OCI-LY7 (cell line): ENCODE results near the gene ATP2B3. TPM values are rescaled to one million over a fixed set of nuclear protein-coding genes. Genes with fewer than 3 reads are reported as not detected.

ENCODE experiments used
- BruUV-seq: library from RNA; stranded (reverse); fragments of 400-500 nt; replicated peaks from 2 replicates; lab custom pipeline; 2021; lab: Mats Ljungman, UMichigan
- CTCF ChIA-PET: fragments of 300-600 bp; sonication (Branson Sonifier 250); formaldehyde crosslinking; loops from one replicate; lab custom pipeline; 2022; ENCODE audit warnings: antibody characterized with exemption; ENCODE audit not compliant: unreplicated experiment; lab: Charles Lee
- POLR2A ChIA-PET: fragments of 300-600 bp; sonication (Branson Sonifier 250); formaldehyde crosslinking; loops from one replicate; lab custom pipeline; 2022; ENCODE audit warnings: antibody characterized with exemption; lab: Charles Lee
- DNase-seq: peaks from one replicate; pipeline ENCODE4 v3.0.0-alpha.2; 2015; ENCODE audit warnings: low spot score
- H2AFZ ChIP-seq: fragments of 200-600 bp; sonication (generic), shearing (Covaris generic); 2 replicates; pipeline ENCODE4 v1.6.1; 2014; ENCODE audit warnings: mild to moderate bottlenecking, antibody characterized with exemption, low read length, moderate library complexity
- H3K27ac ChIP-seq: fragments of 200-600 bp; sonication (generic); 2 replicates; pipeline ENCODE4 v1.5.1; 2014; ENCODE audit warnings: mixed run types, low read depth, mild to moderate bottlenecking, moderate library complexity, low read length, inconsistent platforms; ENCODE audit not compliant: poor library complexity, severe bottlenecking
- H3K36me3 ChIP-seq: fragments of 200-600 bp; sonication (generic); 2 replicates; pipeline ENCODE4 v1.6.1; 2014; ENCODE audit warnings: mild to moderate bottlenecking, antibody characterized with exemption, low read length, moderate library complexity, mixed read lengths; ENCODE audit not compliant: insufficient read depth
- H3K4me1 ChIP-seq: fragments of 200-600 bp; sonication (generic); 2 replicates; pipeline ENCODE4 v1.5.1; 2014; ENCODE audit warnings: mild to moderate bottlenecking, low read length; ENCODE audit not compliant: insufficient read depth, poor library complexity, severe bottlenecking
- H3K4me2 ChIP-seq: fragments of 200-600 bp; sonication (generic); 2 replicates; pipeline ENCODE4 v1.6.1; 2014; ENCODE audit warnings: mild to moderate bottlenecking, low read length
- H3K4me3 ChIP-seq: fragments of 200-600 bp; sonication (generic); 2 replicates; pipeline ENCODE4 v1.5.1; 2014; ENCODE audit warnings: mild to moderate bottlenecking, low read depth, low read length; ENCODE audit not compliant: poor library complexity, severe bottlenecking
- H3K79me2 ChIP-seq: fragments of 200-600 bp; sonication (generic); 2 replicates; pipeline ENCODE4 v1.6.1; 2016; ENCODE audit warnings: low read depth, mild to moderate bottlenecking, low read length, moderate library complexity, mixed read lengths; ENCODE audit not compliant: insufficient read depth
- H3K9me2 ChIP-seq: fragments of 200-600 bp; sonication (generic); 2 replicates; pipeline ENCODE4 v1.6.1; 2016; ENCODE audit warnings: mild to moderate bottlenecking, low read length, mixed read lengths; ENCODE audit not compliant: insufficient read depth
- H3K9me3 ChIP-seq: fragments of 200-600 bp; sonication (generic); 2 replicates; pipeline ENCODE4 v1.6.1; 2014; ENCODE audit warnings: mild to moderate bottlenecking, mixed run types, low read length, mixed read lengths
- H4K20me1 ChIP-seq: fragments of 200-600 bp; sonication (generic); 2 replicates; pipeline ENCODE4 v1.6.1; 2014; ENCODE audit warnings: mild to moderate bottlenecking, antibody characterized with exemption, low read length, moderate library complexity, mixed read lengths; ENCODE audit not compliant: insufficient read depth
- EZH2phosphoT487 ChIP-seq: fragments of 200-600 bp; sonication (generic); IDR thresholded peaks from 2 replicates; pipeline ENCODE4 v1.6.1; 2018; ENCODE audit warnings: low read depth, borderline replicate concordance, mild to moderate bottlenecking, mixed run types, antibody characterized with exemption, low read length, moderate library complexity, mixed read lengths
- intact Hi-C: fragments of 100-400 bp; cut with micrococcal nuclease; formaldehyde crosslinking; loops from one replicate; pipeline ENCODE4 v1.10.0; 2022; ENCODE audit not compliant: unreplicated experiment
- total RNA-seq, 2 experiments: library from RNA; depleted of rRNA in 1 of 2; stranded (reverse); fragments of >200 nt in 1 of 2; shearing (Covaris generic) in 1 of 2; gene quantifications; 2 replicates each; pipeline ENCODE4 v1.2.3, GENCODE V29; 2014 to 2022
- TF ChIP-seq, protein P1 (sequence below): fragments of 200-600 bp; sonication (generic); conservative IDR thresholded peaks from 2 replicates; pipeline ENCODE4 v1.5.1; 2014; ENCODE audit warnings: mild to moderate bottlenecking, antibody characterized with exemption, low read length, moderate library complexity, mixed read lengths

Gene ATP2B3
- total RNA-seq, 2 experiments from 2014 or later, result not detected

DNA sequence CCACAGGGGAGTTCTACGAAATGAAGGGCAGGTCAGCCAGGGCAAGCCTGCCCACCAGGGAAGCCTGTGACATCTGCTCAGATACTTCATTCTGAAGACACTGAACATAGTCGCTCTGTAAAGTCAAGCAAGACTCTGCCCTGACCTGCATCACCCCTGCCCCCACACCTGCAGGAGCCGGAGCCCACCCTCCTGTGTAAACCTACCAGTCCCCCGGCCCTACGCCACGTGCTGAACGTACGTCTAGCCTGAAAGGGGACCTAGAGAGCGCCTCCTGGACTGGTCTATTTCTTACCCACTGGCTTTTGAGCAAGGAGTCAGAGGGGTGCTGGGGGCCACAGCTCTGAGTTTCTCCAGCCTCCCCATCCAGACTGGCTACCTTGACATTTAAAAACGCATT, 69.9 kb downstream of the ATP2B3 start:
- no peak overlapping the region for H2AFZ ChIP-seq
- H3K9me3 ChIP-seq, result no peaks in the 10 kb centered on the region
- intact Hi-C loops, result no loop called here
- H3K4me1 ChIP-seq, result peaks cover 29% of the 10 kb centered on the region
- CTCF ChIA-PET, result no interaction called here
- H3K36me3 ChIP-seq, result peaks cover 13% of the 10 kb centered on the region; the same call in 1 of the 2 replicates
- TF ChIP-seq, protein P1, sequence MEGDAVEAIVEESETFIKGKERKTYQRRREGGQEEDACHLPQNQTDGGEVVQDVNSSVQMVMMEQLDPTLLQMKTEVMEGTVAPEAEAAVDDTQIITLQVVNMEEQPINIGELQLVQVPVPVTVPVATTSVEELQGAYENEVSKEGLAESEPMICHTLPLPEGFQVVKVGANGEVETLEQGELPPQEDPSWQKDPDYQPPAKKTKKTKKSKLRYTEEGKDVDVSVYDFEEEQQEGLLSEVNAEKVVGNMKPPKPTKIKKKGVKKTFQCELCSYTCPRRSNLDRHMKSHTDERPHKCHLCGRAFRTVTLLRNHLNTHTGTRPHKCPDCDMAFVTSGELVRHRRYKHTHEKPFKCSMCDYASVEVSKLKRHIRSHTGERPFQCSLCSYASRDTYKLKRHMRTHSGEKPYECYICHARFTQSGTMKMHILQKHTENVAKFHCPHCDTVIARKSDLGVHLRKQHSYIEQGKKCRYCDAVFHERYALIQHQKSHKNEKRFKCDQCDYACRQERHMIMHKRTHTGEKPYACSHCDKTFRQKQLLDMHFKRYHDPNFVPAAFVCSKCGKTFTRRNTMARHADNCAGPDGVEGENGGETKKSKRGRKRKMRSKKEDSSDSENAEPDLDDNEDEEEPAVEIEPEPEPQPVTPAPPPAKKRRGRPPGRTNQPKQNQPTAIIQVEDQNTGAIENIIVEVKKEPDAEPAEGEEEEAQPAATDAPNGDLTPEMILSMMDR, result no peak
- TF ChIP-seq EZH2phosphoT487, result no peak
- H3K27ac ChIP-seq, result no peak overlapping the region
- H4K20me1 ChIP-seq, result no peaks in the 10 kb centered on the region
- H3K4me2 ChIP-seq, result no peak overlapping the region
- no TSS peak for BruUV-seq
- no peak for DNase-seq
- POLR2A ChIA-PET, result no interaction called here
- H3K9me2 ChIP-seq, result no peaks in the 10 kb centered on the region
- H3K79me2 ChIP-seq, result no peaks in the 10 kb centered on the region
- H3K4me3 ChIP-seq, result no peak overlapping the region

DNA sequence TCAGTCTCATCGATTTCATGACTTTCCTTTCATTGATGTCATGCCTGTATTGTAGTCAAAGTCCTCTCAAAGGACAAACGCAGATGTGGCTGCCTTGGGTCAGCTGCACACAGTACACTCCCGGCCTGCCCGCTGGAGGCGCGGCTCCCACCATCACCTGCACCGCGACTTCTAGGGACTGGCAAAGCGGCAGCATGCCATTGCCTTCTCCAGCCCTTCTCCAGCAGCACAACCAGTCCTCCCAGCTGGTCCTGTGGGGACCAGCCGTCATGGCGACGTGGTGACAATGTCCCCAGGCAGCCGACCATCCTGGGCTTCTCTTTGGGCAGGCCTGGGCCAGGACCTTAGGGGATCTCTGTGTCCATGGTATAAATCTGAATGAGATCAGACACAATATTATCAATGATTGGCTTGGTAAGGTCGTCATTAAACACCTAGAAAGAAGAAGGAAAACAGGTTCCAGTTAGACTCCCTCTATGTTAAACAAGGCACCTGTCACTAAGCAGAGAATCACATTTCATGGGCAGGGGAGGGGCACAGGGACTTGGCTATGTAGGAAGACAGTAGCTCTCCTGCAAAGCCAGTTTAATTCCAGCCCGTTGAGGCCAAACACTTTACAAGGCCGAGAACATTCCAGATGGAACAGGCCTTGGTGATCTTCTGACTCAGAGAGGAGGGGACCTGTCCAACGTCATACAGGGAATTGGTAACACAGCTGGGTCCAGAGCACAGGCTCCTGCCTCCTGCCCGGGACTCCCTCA, 70.8 kb downstream of the ATP2B3 start:
- H2AFZ ChIP-seq, result no peak overlapping the region
- ChIA-PET POLR2A (no interaction called here), CTCF (no interaction called here)

More for the DNA sequence above, 70.8 kb downstream of the ATP2B3 start:
- TF ChIP-seq EZH2phosphoT487, result no peak
- TF ChIP-seq, protein P1, result no peak
- TSS peak; percentile 75 for BruUV-seq
- Histone ChIP-seq H3K79me2 (no peaks in the 10 kb centered on the region), H3K9me2 (no peaks in the 10 kb centered on the region), H3K36me3 (peaks cover 15% of the 10 kb centered on the region; the same call in 1 of the 2 replicates), H3K4me3 (no peak overlapping the region), H3K9me3 (no peaks in the 10 kb centered on the region), H4K20me1 (no peaks in the 10 kb centered on the region), H3K4me1 (peaks cover 20% of the 10 kb centered on the region), H3K27ac (no peak overlapping the region), H3K4me2 (no peak overlapping the region)
- DNase-seq, result no peak
- intact Hi-C loops, result no loop called here
